ENCODE data around the gene PPP1R37. TPM values are rescaled to one million over a fixed set of nuclear protein-coding genes. Genes with fewer than 3 reads are reported as not detected.

The PPP1R37 gene
- total and polyA plus RNA-seq, 4 donors = 1.8 to 10.4 (median 9.3) TPM

DNA sequence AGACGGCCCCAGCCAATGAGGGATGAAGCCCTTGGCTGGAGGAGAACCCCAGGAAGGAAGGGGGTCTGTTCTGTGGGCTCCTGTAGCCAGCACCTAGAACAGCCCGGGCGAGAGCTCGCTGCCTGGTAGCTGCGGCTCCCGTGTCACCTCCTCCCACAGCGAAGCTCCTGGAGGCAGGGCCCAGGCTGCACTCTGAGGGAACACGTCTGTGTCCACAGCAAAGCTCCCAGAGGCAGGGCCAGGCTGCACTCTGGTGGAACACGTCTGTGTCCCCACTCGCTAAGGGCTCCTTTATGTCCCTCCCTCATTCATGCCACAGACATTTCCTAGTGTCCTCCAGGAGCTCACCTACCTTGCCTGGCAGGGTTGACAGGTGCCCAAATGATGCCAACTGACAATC lies 76.6 kb downstream of the PPP1R37 start:
- Histone ChIP-seq H3K9me3 (ENCODE audit: control insufficient read depth in 4 of 4, low read length in 3 of 4) (no peaks in the 10 kb centered on the region), H3K9ac (ENCODE audit: low read depth in 1 of 2, low read length in 2 of 2) (no peak overlapping the region), H3K27ac (ENCODE audit: low read depth in 1 of 2, low read length in 2 of 2) (no peak overlapping the region), H3K27me3 (ENCODE audit: control insufficient read depth in 4 of 4, insufficient read depth in 4 of 4, low read length in 3 of 4) (no peaks in the 10 kb centered on the region), H3K36me3 (ENCODE audit: control insufficient read depth in 4 of 4, insufficient read depth in 3 of 4, low read depth in 1 of 4, low read length in 3 of 4) (no peaks in the 10 kb centered on the region), H3K4me1 (ENCODE audit: control insufficient read depth in 4 of 4, insufficient read depth in 4 of 4, low read length in 3 of 4) (peaks cover 0 to 4% (median 0%) of the 10 kb centered on the region in 4 donors), H3K4me3 (ENCODE audit: low read depth in 1 of 3, low read length in 3 of 3) (no peak overlapping the region)
- TF ChIP-seq JUND (IDR thresholded peaks at IDR 0.05) = no peak
- no peak for TF ChIP-seq NR2F2 (IDR thresholded peaks at IDR 0.05)
- TF ChIP-seq FOXA1 (IDR thresholded peaks at IDR 0.05) = no peak
- no peak for TF ChIP-seq FOXA2 (IDR thresholded peaks at IDR 0.05)
- no peak for TF ChIP-seq HNF4A (conservative IDR thresholded peaks at IDR 0.05)
- TF ChIP-seq MAX (IDR thresholded peaks at IDR 0.05) = no peak
- TF ChIP-seq, protein P1, sequence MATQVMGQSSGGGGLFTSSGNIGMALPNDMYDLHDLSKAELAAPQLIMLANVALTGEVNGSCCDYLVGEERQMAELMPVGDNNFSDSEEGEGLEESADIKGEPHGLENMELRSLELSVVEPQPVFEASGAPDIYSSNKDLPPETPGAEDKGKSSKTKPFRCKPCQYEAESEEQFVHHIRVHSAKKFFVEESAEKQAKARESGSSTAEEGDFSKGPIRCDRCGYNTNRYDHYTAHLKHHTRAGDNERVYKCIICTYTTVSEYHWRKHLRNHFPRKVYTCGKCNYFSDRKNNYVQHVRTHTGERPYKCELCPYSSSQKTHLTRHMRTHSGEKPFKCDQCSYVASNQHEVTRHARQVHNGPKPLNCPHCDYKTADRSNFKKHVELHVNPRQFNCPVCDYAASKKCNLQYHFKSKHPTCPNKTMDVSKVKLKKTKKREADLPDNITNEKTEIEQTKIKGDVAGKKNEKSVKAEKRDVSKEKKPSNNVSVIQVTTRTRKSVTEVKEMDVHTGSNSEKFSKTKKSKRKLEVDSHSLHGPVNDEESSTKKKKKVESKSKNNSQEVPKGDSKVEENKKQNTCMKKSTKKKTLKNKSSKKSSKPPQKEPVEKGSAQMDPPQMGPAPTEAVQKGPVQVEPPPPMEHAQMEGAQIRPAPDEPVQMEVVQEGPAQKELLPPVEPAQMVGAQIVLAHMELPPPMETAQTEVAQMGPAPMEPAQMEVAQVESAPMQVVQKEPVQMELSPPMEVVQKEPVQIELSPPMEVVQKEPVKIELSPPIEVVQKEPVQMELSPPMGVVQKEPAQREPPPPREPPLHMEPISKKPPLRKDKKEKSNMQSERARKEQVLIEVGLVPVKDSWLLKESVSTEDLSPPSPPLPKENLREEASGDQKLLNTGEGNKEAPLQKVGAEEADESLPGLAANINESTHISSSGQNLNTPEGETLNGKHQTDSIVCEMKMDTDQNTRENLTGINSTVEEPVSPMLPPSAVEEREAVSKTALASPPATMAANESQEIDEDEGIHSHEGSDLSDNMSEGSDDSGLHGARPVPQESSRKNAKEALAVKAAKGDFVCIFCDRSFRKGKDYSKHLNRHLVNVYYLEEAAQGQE (IDR thresholded peaks at IDR 0.05) = no peak
- TF ChIP-seq, protein P2, sequence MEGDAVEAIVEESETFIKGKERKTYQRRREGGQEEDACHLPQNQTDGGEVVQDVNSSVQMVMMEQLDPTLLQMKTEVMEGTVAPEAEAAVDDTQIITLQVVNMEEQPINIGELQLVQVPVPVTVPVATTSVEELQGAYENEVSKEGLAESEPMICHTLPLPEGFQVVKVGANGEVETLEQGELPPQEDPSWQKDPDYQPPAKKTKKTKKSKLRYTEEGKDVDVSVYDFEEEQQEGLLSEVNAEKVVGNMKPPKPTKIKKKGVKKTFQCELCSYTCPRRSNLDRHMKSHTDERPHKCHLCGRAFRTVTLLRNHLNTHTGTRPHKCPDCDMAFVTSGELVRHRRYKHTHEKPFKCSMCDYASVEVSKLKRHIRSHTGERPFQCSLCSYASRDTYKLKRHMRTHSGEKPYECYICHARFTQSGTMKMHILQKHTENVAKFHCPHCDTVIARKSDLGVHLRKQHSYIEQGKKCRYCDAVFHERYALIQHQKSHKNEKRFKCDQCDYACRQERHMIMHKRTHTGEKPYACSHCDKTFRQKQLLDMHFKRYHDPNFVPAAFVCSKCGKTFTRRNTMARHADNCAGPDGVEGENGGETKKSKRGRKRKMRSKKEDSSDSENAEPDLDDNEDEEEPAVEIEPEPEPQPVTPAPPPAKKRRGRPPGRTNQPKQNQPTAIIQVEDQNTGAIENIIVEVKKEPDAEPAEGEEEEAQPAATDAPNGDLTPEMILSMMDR (IDR thresholded peaks at IDR 0.05; ENCODE audit: low read depth, low read length, missing input control) = no peak
- no peak for TF ChIP-seq RXRA (IDR thresholded peaks at IDR 0.05)
- TF ChIP-seq HNF4G (IDR thresholded peaks at IDR 0.05) = no peak
- TF ChIP-seq, protein P3, sequence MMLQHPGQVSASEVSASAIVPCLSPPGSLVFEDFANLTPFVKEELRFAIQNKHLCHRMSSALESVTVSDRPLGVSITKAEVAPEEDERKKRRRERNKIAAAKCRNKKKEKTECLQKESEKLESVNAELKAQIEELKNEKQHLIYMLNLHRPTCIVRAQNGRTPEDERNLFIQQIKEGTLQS (IDR thresholded peaks at IDR 0.05) = no peak
- no peak for TF ChIP-seq RAD21 (IDR thresholded peaks at IDR 0.05)
- no peak for TF ChIP-seq TAF1 (conservative IDR thresholded peaks at IDR 0.05)
- TF ChIP-seq EGR1 (IDR thresholded peaks at IDR 0.05; ENCODE audit: low read depth in 2 of 2) = no peak
- no peak for TF ChIP-seq ZBTB33 (IDR thresholded peaks at IDR 0.05)
- no peak for DNase-seq (ENCODE audit: low spot score)
- WGBS = 96% methylated on average over 10 of the region's 10 CpGs
